GM19023 (cell line): ENCODE results near the gene CRLF2.
"Not testable (repeated sequence)": the region's sequence is repeated elsewhere in the genome, so short reads cannot be mapped to it uniquely, and the experiment has no call there.

Experiments
- ATAC-seq: cut with Tn5 transposase; IDR thresholded peaks from one replicate; pipeline ENCODE4 v1.9.1; 2021; ENCODE audit warnings: mild to moderate bottlenecking, moderate library complexity; ENCODE audit not compliant: unreplicated experiment

Gene CRLF2

GRCh38 chrX:1215123-1215823, 2.8 kb upstream of the CRLF2 start:
- ATAC-seq, result no peak

- no peak for ATAC-seq
These were observed 1.5 kb upstream of the CRLF2 start for GRCh38 chrX:1213971-1214370.

- ATAC-seq, result no peak
These were observed 1.6 kb downstream of the CRLF2 start for GRCh38 chrX:1210844-1211243.

- no peak for ATAC-seq
These were observed 4.9 kb downstream of the CRLF2 start for GRCh38 chrX:1207496-1208025.

- no peak for ATAC-seq
These were observed 6.5 kb downstream of the CRLF2 start for GRCh38 chrX:1205681-1206611.

- ATAC-seq, result no peak
These were observed 10.2 kb downstream of the CRLF2 start for GRCh38 chrX:1202251-1202650.

- no peak for ATAC-seq
These were observed 16.0 kb downstream of the CRLF2 start for GRCh38 chrX:1196436-1196835.

GRCh38 chrX:1192196-1192595, 20.3 kb downstream of the CRLF2 start:
- ATAC-seq, result not testable (repeated sequence)

GRCh38 chrX:1190596-1191145, 21.8 kb downstream of the CRLF2 start:
- ATAC-seq, result no peak

GRCh38 chrX:1185561-1185960, 26.9 kb downstream of the CRLF2 start:
- no peak for ATAC-seq

GRCh38 chrX:1182211-1182610, 30.2 kb downstream of the CRLF2 start:
- ATAC-seq, result no peak

- ATAC-seq, result not testable (repeated sequence)
These were observed 30.8 kb downstream of the CRLF2 start for GRCh38 chrX:1181661-1182060.

- ATAC-seq, result no peak
These were observed 31.3 kb downstream of the CRLF2 start for GRCh38 chrX:1181170-1181569.

- ATAC-seq, result no peak
These were observed 33.8 kb downstream of the CRLF2 start for GRCh38 chrX:1178580-1179057.

GRCh38 chrX:1176531-1177320, 35.7 kb downstream of the CRLF2 start:
- not testable (repeated sequence) for ATAC-seq

- ATAC-seq, result not testable (repeated sequence)
These were observed 37.6 kb downstream of the CRLF2 start for GRCh38 chrX:1174609-1175545.

- ATAC-seq, result not testable (repeated sequence)
These were observed 39.0 kb downstream of the CRLF2 start for GRCh38 chrX:1173435-1173834.

- no peak for ATAC-seq
These were observed 40.0 kb downstream of the CRLF2 start for GRCh38 chrX:1172496-1172895.

- not testable (repeated sequence) for ATAC-seq
These were observed 40.5 kb downstream of the CRLF2 start for GRCh38 chrX:1171915-1172314.
